ENCODE data around the gene RHBDD1.

The RHBDD1 gene

GRCh38 chr2:226877491-226877890 lies 41.6 kb downstream of the RHBDD1 start:
- TF ChIP-seq, protein P1, sequence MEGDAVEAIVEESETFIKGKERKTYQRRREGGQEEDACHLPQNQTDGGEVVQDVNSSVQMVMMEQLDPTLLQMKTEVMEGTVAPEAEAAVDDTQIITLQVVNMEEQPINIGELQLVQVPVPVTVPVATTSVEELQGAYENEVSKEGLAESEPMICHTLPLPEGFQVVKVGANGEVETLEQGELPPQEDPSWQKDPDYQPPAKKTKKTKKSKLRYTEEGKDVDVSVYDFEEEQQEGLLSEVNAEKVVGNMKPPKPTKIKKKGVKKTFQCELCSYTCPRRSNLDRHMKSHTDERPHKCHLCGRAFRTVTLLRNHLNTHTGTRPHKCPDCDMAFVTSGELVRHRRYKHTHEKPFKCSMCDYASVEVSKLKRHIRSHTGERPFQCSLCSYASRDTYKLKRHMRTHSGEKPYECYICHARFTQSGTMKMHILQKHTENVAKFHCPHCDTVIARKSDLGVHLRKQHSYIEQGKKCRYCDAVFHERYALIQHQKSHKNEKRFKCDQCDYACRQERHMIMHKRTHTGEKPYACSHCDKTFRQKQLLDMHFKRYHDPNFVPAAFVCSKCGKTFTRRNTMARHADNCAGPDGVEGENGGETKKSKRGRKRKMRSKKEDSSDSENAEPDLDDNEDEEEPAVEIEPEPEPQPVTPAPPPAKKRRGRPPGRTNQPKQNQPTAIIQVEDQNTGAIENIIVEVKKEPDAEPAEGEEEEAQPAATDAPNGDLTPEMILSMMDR (IDR thresholded peaks at IDR 0.05; ENCODE audit: control extremely low read depth, extremely low read depth, low read depth, missing control alignments) = no peak
- ChIA-PET CTCF (interaction anchor here (1.1 to 1.7 kb wide), 5 partner anchors 9 to 37 kb away, joined by 3 to 4 read pairs (median 3); no protein-coding TSS in a partner anchor), POLR2A (no interaction called here)
- no peak for DNase-seq (ENCODE audit: extremely low spot score)

DNA sequence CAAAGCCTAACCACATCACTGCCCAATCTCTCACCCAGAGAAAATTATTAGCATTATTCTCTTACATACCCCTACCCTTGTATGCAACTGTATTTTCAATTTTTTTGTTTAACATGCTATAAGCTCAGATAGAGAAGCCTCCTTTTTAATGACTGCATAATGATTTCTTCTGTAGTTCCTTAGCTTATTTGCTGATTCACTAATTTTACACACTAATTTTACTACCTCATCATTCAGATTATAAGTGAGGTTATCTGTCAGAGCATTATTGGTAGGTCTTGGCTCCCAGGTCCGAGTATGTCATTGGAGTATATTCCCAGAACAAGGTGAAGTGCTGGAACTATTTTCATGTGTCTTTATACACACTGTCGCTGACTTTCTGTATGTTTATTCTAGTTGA lies 45.4 kb downstream of the RHBDD1 start:
- CTCF ChIA-PET = no interaction called here

GRCh38 chr2:226882606-226883005 lies 46.8 kb downstream of the RHBDD1 start:
- TF ChIP-seq, protein P1 (IDR thresholded peaks at IDR 0.05; ENCODE audit: control extremely low read depth, extremely low read depth, low read depth, missing control alignments) = no peak
- no peak for DNase-seq (ENCODE audit: extremely low spot score)
- CTCF ChIA-PET = no interaction called here
- POLR2A ChIA-PET = no interaction called here

More for the DNA sequence above, 45.4 kb downstream of the RHBDD1 start:
- POLR2A ChIA-PET = no interaction called here
- TF ChIP-seq, protein P1 (IDR thresholded peaks at IDR 0.05; ENCODE audit: control extremely low read depth, extremely low read depth, low read depth, missing control alignments) = no peak
- DNase-seq (ENCODE audit: extremely low spot score) = no peak

- no peak for DNase-seq (ENCODE audit: extremely low spot score)
- ChIA-PET CTCF (interaction anchor here (1.0 kb wide), 1 partner anchor 13 kb away, joined by 3 read pairs; no protein-coding TSS in a partner anchor), POLR2A (no interaction called here)
- TF ChIP-seq, protein P1 (IDR thresholded peaks at IDR 0.05; ENCODE audit: control extremely low read depth, extremely low read depth, low read depth, missing control alignments) = no peak
Measured at GRCh38 chr2:226883296-226883795, 47.5 kb downstream of the RHBDD1 start.

GRCh38 chr2:226884166-226884565 lies 48.3 kb downstream of the RHBDD1 start:
- CTCF ChIA-PET = interaction anchor here (1.2 to 1.3 kb wide), 2 partner anchors 11 to 15 kb away, joined by 3 to 6 read pairs; no protein-coding TSS in a partner anchor
- TF ChIP-seq, protein P1 (IDR thresholded peaks at IDR 0.05; ENCODE audit: control extremely low read depth, extremely low read depth, low read depth, missing control alignments) = no peak
- DNase-seq (ENCODE audit: extremely low spot score) = no peak
- POLR2A ChIA-PET = no interaction called here

DNA sequence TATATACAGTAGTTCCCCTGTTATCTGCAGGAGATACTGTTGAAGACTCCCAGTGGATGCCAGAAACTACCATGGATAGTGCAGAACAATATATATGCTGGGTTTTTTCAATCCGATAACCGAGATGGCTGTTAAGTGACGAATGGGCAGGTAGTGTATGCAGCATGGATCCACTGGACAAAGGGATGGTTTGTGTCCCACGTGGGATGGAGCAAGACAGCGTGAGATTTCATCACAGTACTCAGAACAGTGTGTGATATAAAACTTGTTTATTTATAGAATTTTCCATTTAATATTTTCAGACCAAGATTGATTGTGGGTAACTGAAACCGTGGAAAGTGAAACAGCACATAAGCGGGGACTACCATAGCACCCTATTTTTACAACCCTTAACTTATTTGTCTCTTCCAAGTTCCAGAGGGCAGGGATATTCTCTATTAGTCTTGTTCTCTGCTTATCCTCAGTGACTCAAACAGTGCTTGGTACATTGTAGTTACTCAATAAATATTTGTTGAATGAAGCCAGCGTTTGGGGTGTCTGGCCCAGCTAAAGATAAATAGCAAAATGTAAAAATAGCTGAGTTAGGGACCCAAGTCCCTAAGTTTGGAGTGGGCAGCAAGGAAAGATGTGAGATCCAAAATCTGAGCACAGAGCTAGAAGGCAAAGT lies 50.0 kb downstream of the RHBDD1 start:
- DNase-seq (ENCODE audit: extremely low spot score) = no peak
- POLR2A ChIA-PET = no interaction called here
- CTCF ChIA-PET = interaction anchor here (1.1 to 1.5 kb wide), 4 partner anchors 9 to 26 kb away, joined by 3 to 5 read pairs (median 4); no protein-coding TSS in a partner anchor
- TF ChIP-seq, protein P1 (IDR thresholded peaks at IDR 0.05; ENCODE audit: control extremely low read depth, extremely low read depth, low read depth, missing control alignments) = no peak

Measured in GM10248 (cell line).